GM12875 (cell line): Measurements from ENCODE around the gene LRRC63.

Source experiments
- H3K4me3 ChIP-seq: one replicate; pipeline ENCODE4 v1.5.1; 2011; ENCODE audit warnings: low read depth, low read length, control low read depth
- CTCF ChIP-seq: IDR thresholded peaks from 2 replicates; pipeline ENCODE4 v1.5.1; 2011; ENCODE audit warnings: low read depth, mild to moderate bottlenecking, control low read depth, inconsistent platforms, low read length, moderate library complexity, borderline replicate concordance; ENCODE audit not compliant: insufficient read depth

The LRRC63 gene

DNA sequence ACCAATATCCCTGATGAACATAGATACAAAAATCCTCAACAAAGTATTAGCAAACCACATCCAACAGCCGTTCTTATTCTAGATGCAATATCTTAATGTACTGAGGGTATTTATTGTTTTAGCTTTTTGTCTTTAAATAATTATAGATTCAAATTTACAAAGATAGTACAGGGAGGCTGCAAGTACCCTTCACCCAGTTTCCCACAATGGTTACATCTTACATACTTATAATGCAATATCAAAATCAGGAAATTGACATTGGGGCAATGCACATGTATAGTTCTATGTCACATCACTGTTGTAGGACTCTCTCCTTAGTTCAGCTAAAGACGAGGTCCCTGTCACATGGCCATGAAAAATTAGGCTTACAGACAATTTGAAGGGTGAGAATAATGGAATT lies 99.5 kb downstream of the LRRC63 start:
- H3K4me3 ChIP-seq: no peak overlapping the region
- no peak for TF ChIP-seq CTCF

DNA sequence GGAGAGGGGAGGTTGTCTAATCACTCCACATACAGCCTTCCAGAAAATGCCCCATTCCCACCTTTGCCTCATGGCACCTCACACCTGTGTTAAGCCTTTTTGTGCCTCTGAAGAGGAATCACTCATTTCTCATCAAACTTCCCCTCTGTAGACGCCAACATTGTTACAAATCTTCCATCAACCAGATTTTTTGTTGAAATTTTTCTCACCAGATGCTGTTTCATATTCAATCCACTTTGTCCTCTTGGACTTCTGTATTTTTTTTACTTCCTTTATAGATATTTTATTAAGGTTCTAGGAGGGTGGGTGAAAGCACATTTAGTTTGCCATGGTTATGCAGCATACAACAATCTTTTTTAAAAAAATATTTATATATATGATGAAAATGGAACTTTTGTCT lies 101.3 kb downstream of the LRRC63 start:
- no peak overlapping the region for H3K4me3 ChIP-seq
- no peak for TF ChIP-seq CTCF

GRCh38 chr13:46313432-46314257 lies 101.9 kb downstream of the LRRC63 start:
- TF ChIP-seq CTCF: no peak
- H3K4me3 ChIP-seq: no peak overlapping the region

DNA sequence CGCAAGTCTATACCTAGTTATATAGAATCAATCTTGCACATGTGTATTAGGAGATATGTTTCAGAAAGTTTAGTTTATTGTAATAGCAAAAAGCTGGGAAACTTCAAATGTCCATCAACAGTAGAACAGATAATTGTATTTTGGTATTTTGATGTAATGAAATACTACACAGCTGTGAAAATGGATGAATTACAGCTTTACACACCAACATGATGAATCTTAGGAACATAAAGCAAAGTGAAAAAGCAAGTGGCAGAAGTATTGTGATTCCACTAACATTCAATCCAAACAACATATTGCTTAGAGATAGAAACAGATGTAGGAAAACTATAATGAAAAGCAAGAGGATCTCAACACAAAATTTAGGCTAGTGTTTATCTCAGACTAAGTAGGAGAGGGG lies 102.9 kb downstream of the LRRC63 start:
- no peak for TF ChIP-seq CTCF
- no peak overlapping the region for H3K4me3 ChIP-seq

DNA sequence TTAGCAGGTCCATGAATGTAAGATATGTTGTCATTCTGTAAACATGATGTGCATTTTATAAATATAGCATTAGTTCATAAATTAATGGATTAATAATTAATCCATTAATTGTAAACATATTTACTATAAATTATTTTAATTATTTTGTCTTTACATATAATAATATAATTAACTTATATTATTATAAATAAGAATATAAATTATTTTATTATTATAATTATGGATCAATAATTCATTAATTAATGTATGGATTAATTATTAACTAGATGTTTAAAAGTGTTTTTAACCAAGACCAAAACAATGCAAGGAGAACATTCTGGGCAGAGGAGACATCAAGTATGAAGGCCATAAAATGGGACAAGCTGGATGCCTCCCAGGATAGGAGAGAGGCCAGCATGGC lies 103.3 kb downstream of the LRRC63 start:
- no peak for TF ChIP-seq CTCF
- no peak overlapping the region for H3K4me3 ChIP-seq

DNA sequence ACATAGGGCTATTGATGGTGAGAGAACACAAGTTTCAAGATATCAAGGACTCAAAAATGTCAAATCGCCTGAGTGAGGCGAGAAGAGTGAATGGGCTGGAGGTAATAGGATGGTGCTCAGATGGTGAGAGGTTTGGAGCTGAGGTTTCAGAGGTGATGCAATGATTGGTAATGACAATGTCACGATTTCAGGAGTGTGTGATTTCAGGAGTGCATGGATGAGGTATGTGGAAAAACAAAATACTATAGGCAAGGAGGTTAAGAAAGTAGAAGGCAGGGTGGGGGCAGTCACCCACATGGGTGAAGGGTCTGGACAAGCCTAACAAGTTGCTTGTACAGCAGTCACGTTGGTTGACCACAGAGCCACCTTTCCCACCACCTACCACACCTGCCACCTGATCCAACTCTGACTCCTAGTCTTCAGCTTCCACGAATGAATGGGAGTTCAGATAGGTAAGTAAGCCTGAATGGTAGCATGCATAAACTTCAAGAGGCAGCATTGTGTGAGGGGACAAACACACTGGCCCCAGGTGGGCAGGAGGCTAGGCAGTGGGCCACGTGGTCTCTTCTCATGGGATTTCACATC lies 103.9 kb downstream of the LRRC63 start:
- no peak overlapping the region for H3K4me3 ChIP-seq
- no peak for TF ChIP-seq CTCF

- no peak for TF ChIP-seq CTCF
- H3K4me3 ChIP-seq: no peak overlapping the region
These were observed 105.4 kb downstream of the LRRC63 start for GRCh38 chr13:46317120-46317519.
